Left ventricle myocardium superior (tissue), 1 donor: ENCODE data around the gene FBXL20. TPM values are rescaled to one million over a fixed set of nuclear protein-coding genes. Genes with fewer than 3 reads are reported as not detected.

Experiments
- ATAC-seq: fragments of 200-7000 bp; cut with Tn5 transposase; one replicate; pipeline ENCODE4 v1.9.1; 2020; ENCODE audit warnings: mild to moderate bottlenecking, moderate library complexity
- DNase-seq: peaks from one replicate; pipeline ENCODE4 v3.0.0-alpha.2; 2020
- intact Hi-C: fragments of 100-400 bp; cut with micrococcal nuclease; formaldehyde crosslinking; loops from one replicate; pipeline ENCODE4 v1.11.0; 2022
- total RNA-seq: library from RNA; stranded (reverse); fragmentation: NEBNext Ultra II Directional; extraction: Animal tissue kit (Norgen Biotek cat#: 25700); gene quantifications from one replicate; pipeline ENCODE4 v1.2.1, GENCODE V29; 2021
- donor health status: DM: no; HTN: yes; CAD: no; lungs with severe emphysema.

The FBXL20 gene
- total RNA-seq, 1 donor from 2014 or later = 13.4 TPM

- DNase-seq (no peak), ATAC-seq (no peak)
- intact Hi-C loops = no loop called here
Measured at GRCh38 chr17:39236981-39237441, 164.4 kb downstream of the FBXL20 start.

GRCh38 chr17:39236450-39236927 lies 164.9 kb downstream of the FBXL20 start:
- no peak for DNase-seq
- no peak for ATAC-seq
- intact Hi-C loops = no loop called here

- intact Hi-C loops = no loop called here
- ATAC-seq = peak; percentile 44
- DNase-seq = no peak
Measured at GRCh38 chr17:39235555-39236449, 165.6 kb downstream of the FBXL20 start.

- intact Hi-C loops = no loop called here
- peak; percentile 84 for ATAC-seq
- peak; percentile 71 for DNase-seq
Measured at GRCh38 chr17:39231591-39232551, 169.6 kb downstream of the FBXL20 start.

GRCh38 chr17:39231091-39231561 lies 170.3 kb downstream of the FBXL20 start:
- DNase-seq (no peak), ATAC-seq (no peak)
- intact Hi-C loops = no loop called here

- no peak for ATAC-seq
- DNase-seq = no peak
- intact Hi-C loops = no loop called here
Measured at GRCh38 chr17:39230361-39230760, 171.1 kb downstream of the FBXL20 start.

- ATAC-seq = no peak
- intact Hi-C loops = no loop called here
- DNase-seq = no peak
Measured at GRCh38 chr17:39229274-39229913, 172.0 kb downstream of the FBXL20 start.

- DNase-seq = no peak
- no peak for ATAC-seq
- intact Hi-C loops = no loop called here
Measured at GRCh38 chr17:39227364-39227919, 174.0 kb downstream of the FBXL20 start.

- DNase-seq (peak; percentile 82), ATAC-seq (peak; percentile 87)
Measured at GRCh38 chr17:39225959-39226683, 175.3 kb downstream of the FBXL20 start.

GRCh38 chr17:39225308-39225958 lies 176.0 kb downstream of the FBXL20 start, which contains the start of gene STAC2:
Gene STAC2 (minus strand): TSS chr17:39225945. CDS start chr17:39225502, 443 bp downstream.
- ATAC-seq (no peak), DNase-seq (no peak)
- intact Hi-C loops = no loop called here

More at GRCh38 chr17:39225959-39226683, 175.3 kb downstream of the FBXL20 start:
- intact Hi-C loops = no loop called here

- intact Hi-C loops = no loop called here
- DNase-seq = no peak
- peak; percentile 59 for ATAC-seq
Measured at GRCh38 chr17:39224778-39225307, 176.6 kb downstream of the FBXL20 start.

GRCh38 chr17:39223907-39224777 lies 177.3 kb downstream of the FBXL20 start:
- DNase-seq (no peak), ATAC-seq (no peak)
- intact Hi-C loops = no loop called here

GRCh38 chr17:39222866-39223834 lies 178.3 kb downstream of the FBXL20 start:
- no peak for ATAC-seq
- no peak for DNase-seq
- intact Hi-C loops = no loop called here

GRCh38 chr17:39222151-39222550 lies 179.3 kb downstream of the FBXL20 start:
- DNase-seq = no peak
- ATAC-seq = no peak
- intact Hi-C loops = no loop called here

GRCh38 chr17:39221572-39221971 lies 179.9 kb downstream of the FBXL20 start:
- intact Hi-C loops = no loop called here
- ATAC-seq (no peak), DNase-seq (no peak)
